Ovary (tissue), 9 donors: Measurements from ENCODE around the gene PTDSS2. TPM values are rescaled to one million over a fixed set of nuclear protein-coding genes. Genes with fewer than 3 reads are reported as not detected.

ENCODE experiments used
- DNase-seq, 5 donors: peaks; one replicate each; pipeline ENCODE4 v3.0.0-alpha.2; 2019 to 2020
- H3K27ac ChIP-seq, 2 donors: fragments of 200-600 bp; one replicate each; pipeline versions ENCODE4 v1.5.1 to v1.8.0; 2019 to 2022
- H3K27me3 ChIP-seq: fragments of 200-600 bp; one replicate; pipeline ENCODE4 v1.8.0; 2022
- H3K36me3 ChIP-seq: fragments of 200-600 bp; sonication (generic); one replicate; pipeline ENCODE4 v1.5.1; 2019
- H3K4me1 ChIP-seq: one replicate; pipeline ENCODE4 v1.8.1; 2013; ENCODE audit warnings: mild to moderate bottlenecking, moderate library complexity; ENCODE audit not compliant: insufficient read depth
- H3K4me3 ChIP-seq: fragments of 200-600 bp; sonication (generic); one replicate; pipeline ENCODE4 v1.5.1; 2017
- H3K9me3 ChIP-seq, 2 donors: fragments of 200-600 bp in 1 of 2; sonication (generic) in 1 of 2; one replicate each; pipeline versions ENCODE4 v1.5.1 to v1.8.1; 2013 to 2019; ENCODE audit warnings: mild to moderate bottlenecking in 1 of 2, moderate library complexity in 1 of 2
- EP300 ChIP-seq: sonication (generic); formaldehyde crosslinking; IDR thresholded peaks from one replicate; pipeline ENCODE4 v1.6.1; 2017; ENCODE audit warnings: antibody characterized with exemption
- POLR2A ChIP-seq: fragments of 450-650 bp; IDR thresholded peaks from one replicate; pipeline ENCODE4 v1.6.1; 2017; ENCODE audit warnings: antibody characterized with exemption, mild to moderate bottlenecking, moderate library complexity
- WGBS, 3 donors: extraction: QIAGEN DNeasy Blood & Tissue Kit in 1 of 3; methylation state at CpG; one replicate each; pipeline versions ENCODE4 v1.1.5 to v1.1.7; 2013 to 2017; 5-methylcytosine and 5-hydroxymethylcytosine counted together
- intact Hi-C, 4 donors: fragments of 100-400 bp; cut with DNase I; formaldehyde crosslinking; loops; one replicate each; pipeline versions ENCODE4 v1.11.0 to v1.15.1; 2022 to 2023
- polyA plus RNA-seq, 2 donors: library from polyadenylated mRNA; stranded (reverse); fragments of 200-250 nt in 1 of 2; fragments of 350-450 nt in 1 of 2; fragmentation: Illumina TruSeq in 1 of 2; extraction: RNeasy Lipid Tissue Mini Kit (QIAGEN cat#74804) in 1 of 2; gene quantifications; one replicate each; pipeline ENCODE4 v1.2.3, GENCODE V29; 2013 to 2014
- total RNA-seq, 7 donors: library from RNA; depleted of rRNA in 2 of 7; stranded (reverse); fragments of >200 nt in 2 of 7; fragmentation: NEBNext Ultra II Directional in 3 of 7; extraction: Animal tissue kit (Norgen Biotek cat#: 25700) in 3 of 7; gene quantifications; one replicate each; pipeline versions ENCODE4 v1.1.0 to v1.2.4, GENCODE V29; 2016 to 2023
- TF ChIP-seq, protein P1 (sequence below), 3 donors: fragments of 450-650 bp in 2 of 3; fragments of 200-600 bp in 1 of 3; IDR thresholded peaks; one replicate each; pipeline versions ENCODE4 v1.5.1 to v1.8.0; 2016 to 2022; ENCODE audit warnings: antibody characterized with exemption in 3 of 3, mild to moderate bottlenecking in 1 of 3
- donor health status: DM: no; HTN: no; CAD: no; lungs with moderate emphysema.
- donor health status: DM: no; HTN: no; CAD: no.
- donor health status: Bipolar disorder and iron deficiency.
- donor health status: DM: yes; HTN: yes; CAD: no.
- donor health status: DM: no; HTN: no; CAD: no.
- donor health status: DM: yes; HTN: yes; CAD: no.

Gene PTDSS2
- total and polyA plus RNA-seq, 9 donors, result 17.1 to 56.5 (median 38.8) TPM

DNA sequence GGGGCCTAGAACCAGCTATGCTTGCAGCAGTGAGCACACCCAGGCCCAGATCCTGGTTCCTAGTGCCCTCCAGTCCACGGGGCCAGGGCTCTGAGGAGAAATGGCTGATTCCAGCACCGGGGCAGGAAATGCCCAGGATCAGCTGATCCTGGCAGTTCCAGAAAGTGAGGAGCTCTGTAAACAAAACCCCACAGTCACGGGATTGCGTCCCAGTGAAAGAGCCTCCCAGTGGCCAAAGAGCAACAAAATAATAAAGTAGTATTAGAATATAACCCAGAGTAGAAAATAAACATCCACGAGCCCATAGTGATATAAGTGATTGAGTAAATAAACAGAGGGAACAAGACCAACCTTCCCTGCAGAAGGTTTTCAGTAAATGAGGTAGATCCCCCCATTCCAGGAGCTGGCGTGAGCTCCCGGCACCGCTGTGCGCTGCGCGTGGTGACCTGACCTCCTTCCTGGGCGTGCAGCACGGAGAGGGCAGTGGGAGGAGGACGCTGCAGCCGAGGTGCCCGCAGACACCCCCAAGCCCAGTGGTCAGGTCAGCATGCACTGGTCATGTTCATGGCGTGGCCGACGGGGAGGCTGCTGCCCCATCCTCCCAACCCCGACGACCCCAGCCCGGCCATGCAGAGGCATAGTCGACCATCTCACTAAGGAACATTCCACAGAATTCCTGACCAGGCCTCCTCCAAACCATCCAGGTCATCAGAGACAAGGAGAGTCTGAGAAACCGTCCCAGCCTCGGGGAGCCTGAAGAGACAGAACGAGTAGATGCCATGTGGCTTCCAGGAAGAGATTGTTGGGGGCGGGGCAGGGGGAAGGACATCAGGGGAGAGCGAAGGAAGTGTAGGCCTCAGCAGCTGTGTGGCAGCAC, 19.8 kb downstream of the PTDSS2 start:
- Histone ChIP-seq H3K9me3 (no peaks in the 10 kb centered on the region), H3K4me1 (peaks cover 15% of the 10 kb centered on the region), H3K4me3 (peak overlapping the region; percentile 2), H3K36me3 (no peaks in the 10 kb centered on the region), H3K27me3 (no peaks in the 10 kb centered on the region), H3K27ac (peak overlapping the region; percentile 71)
- peak; percentile 70 to 80 (median 77) for DNase-seq
- TF ChIP-seq EP300 (no peak), POLR2A (peak; percentile 34)
- TF ChIP-seq, protein P1, sequence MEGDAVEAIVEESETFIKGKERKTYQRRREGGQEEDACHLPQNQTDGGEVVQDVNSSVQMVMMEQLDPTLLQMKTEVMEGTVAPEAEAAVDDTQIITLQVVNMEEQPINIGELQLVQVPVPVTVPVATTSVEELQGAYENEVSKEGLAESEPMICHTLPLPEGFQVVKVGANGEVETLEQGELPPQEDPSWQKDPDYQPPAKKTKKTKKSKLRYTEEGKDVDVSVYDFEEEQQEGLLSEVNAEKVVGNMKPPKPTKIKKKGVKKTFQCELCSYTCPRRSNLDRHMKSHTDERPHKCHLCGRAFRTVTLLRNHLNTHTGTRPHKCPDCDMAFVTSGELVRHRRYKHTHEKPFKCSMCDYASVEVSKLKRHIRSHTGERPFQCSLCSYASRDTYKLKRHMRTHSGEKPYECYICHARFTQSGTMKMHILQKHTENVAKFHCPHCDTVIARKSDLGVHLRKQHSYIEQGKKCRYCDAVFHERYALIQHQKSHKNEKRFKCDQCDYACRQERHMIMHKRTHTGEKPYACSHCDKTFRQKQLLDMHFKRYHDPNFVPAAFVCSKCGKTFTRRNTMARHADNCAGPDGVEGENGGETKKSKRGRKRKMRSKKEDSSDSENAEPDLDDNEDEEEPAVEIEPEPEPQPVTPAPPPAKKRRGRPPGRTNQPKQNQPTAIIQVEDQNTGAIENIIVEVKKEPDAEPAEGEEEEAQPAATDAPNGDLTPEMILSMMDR (IDR thresholded peaks at IDR 0.05), result peak in 1 of 3 donors; percentile 42
- WGBS, 3 donors, result 15 to 30% (median 17%) methylated on average over 28 of the region's 28 CpGs
- intact Hi-C loops, result no loop called here

DNA sequence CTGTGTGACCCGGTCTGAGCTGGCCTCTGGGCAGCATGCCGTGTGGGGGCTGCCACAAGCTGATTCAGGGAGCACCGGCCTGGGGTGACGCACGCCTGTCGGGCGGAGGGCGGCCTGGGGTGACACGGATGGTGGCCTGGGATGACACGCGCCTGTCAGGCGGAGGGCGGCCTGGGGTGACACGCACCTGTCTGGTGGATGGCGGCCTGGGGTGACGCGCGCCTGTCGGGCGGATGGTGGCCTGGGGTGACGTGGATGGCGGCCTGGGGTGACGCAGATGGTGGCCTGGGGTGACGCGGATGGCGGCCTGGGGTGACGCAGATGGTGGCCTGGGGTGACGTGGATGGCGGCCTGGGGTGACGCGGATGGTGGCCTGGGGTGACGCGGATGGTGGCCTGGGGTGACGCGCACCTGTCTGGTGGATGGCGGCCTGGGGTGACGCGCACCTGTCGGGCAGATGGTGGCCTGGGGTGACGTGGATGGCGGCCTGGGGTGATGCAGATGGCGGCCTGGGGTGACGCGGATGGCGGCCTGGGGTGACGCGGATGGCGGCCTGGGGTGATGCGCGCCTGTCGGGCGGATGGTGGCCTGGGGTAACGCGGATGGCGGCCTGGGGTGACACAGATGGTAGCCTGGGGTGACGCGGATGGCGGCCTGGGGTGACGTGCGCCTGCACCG, 21.5 kb downstream of the PTDSS2 start:
- no peak for DNase-seq
- no peaks in the 10 kb centered on the region for H3K9me3 ChIP-seq
- TF ChIP-seq EP300 (no peak), POLR2A (no peak)
- TF ChIP-seq, protein P1 (IDR thresholded peaks at IDR 0.05), result no peak
- no peaks in the 10 kb centered on the region for H3K36me3 ChIP-seq
- H3K27me3 ChIP-seq, result no peaks in the 10 kb centered on the region
- no peak overlapping the region for H3K27ac ChIP-seq
- 92 to 95% (median 94%) methylated on average over 61 of the region's 61 CpGs for WGBS, 3 donors
- H3K4me1 ChIP-seq, result peaks cover 15% of the 10 kb centered on the region
- intact Hi-C loops, result no loop called here
- H3K4me3 ChIP-seq, result no peak overlapping the region

- H3K9me3 ChIP-seq, result no peaks in the 10 kb centered on the region
- intact Hi-C loops, result no loop called here
Measured at GRCh38 chr11:472272-472671, 22.2 kb downstream of the PTDSS2 start.

GRCh38 chr11:472816-473215, 22.7 kb downstream of the PTDSS2 start:
- 90 to 92% (median 91%) methylated on average over 26 to 28 of the region's 28 CpGs for WGBS, 3 donors
- H3K27ac ChIP-seq, result no peak overlapping the region

More at GRCh38 chr11:472272-472671, 22.2 kb downstream of the PTDSS2 start:
- whole genome bisulfite sequencing, 3 donors, result 84 to 89% (median 88%) methylated on average over 13 of the region's 13 CpGs
- TF ChIP-seq, protein P1 (IDR thresholded peaks at IDR 0.05), result no peak
- TF ChIP-seq EP300, result no peak
- no peak for TF ChIP-seq POLR2A
- Histone ChIP-seq H3K4me1 (peaks cover 15% of the 10 kb centered on the region), H3K36me3 (no peaks in the 10 kb centered on the region), H3K27ac (no peak overlapping the region), H3K4me3 (no peak overlapping the region), H3K27me3 (no peaks in the 10 kb centered on the region)
- no peak for DNase-seq

More at GRCh38 chr11:472816-473215, 22.7 kb downstream of the PTDSS2 start:
- peaks cover 15% of the 10 kb centered on the region for H3K4me1 ChIP-seq
- TF ChIP-seq POLR2A, result no peak
- no peak for TF ChIP-seq EP300
- TF ChIP-seq, protein P1 (IDR thresholded peaks at IDR 0.05), result no peak
- no peaks in the 10 kb centered on the region for H3K9me3 ChIP-seq
- no peaks in the 10 kb centered on the region for H3K36me3 ChIP-seq
- no peak overlapping the region for H3K4me3 ChIP-seq
- no peaks in the 10 kb centered on the region for H3K27me3 ChIP-seq
- intact Hi-C loops, result no loop called here
- no peak for DNase-seq
